ENCODE results near the gene INTS12.
A peak's percentile ranks its signal among the peaks of the same experiment; 100 is the strongest.
"Not testable (repeated sequence)": the region's sequence is repeated elsewhere in the genome, so short reads cannot be mapped to it uniquely, and the experiment has no call there.

Gene INTS12, protein sequence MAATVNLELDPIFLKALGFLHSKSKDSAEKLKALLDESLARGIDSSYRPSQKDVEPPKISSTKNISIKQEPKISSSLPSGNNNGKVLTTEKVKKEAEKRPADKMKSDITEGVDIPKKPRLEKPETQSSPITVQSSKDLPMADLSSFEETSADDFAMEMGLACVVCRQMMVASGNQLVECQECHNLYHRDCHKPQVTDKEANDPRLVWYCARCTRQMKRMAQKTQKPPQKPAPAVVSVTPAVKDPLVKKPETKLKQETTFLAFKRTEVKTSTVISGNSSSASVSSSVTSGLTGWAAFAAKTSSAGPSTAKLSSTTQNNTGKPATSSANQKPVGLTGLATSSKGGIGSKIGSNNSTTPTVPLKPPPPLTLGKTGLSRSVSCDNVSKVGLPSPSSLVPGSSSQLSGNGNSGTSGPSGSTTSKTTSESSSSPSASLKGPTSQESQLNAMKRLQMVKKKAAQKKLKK

DNA sequence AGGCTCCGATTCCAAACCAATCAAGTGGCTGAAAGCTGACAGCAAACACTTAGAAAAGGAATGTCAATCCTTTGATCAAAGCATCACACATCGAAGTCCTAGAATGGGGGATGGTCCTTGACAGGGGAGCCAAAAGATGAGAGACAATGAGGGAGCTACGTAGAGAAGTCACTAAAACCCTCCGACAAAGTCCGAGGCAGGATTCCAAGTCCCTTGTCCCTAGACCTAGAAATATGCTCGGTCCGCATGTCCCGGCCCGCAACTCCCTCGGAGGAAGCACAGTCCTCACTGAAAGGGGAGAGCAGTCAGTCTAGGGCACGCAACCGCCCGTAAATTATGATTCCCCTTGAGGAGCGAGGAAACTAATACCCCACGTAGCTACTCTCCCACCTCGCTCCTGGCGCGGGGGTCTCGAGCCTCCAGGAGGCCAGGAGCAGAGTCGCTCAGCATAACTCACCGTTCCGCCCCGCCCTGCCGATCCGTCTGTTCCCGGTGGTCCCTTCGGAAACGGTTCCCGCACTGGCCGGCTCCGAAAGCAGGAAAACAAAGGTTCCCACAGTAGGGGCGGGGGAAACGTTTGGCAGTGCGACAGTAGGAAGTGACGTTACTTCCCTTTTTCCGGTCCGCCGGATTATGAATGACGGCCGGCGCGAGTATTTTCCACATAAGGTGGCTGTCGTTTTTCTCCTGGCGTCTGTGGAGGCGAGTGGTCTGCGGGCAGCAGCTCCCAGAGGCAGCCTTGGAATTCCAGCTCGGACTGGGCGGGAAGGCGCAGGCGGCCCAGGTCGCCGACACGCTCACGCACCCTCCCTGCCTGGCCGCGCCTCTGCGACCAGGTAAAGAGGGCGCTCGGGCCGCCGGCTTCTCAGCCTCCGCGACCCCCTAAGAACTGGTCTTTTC is at the start of gene INTS12, which contains the start of gene GSTCD:
TSS of gene INTS12 (minus strand) at position 509 of the 900 bp plus-strand sequence. CDS start 8,684 bp downstream, outside the sequence.
TSS of gene GSTCD (plus strand) at position 604 of the 900 bp plus-strand sequence. CDS start 8,830 bp downstream, outside the sequence.
- DNase-seq (ENCODE audit: low spot score): peak; percentile 94

GRCh38 chr4:105755375-105755774 is 46.9 kb upstream of the INTS12 start:
- no peak for DNase-seq (ENCODE audit: low spot score)

GRCh38 chr4:105753361-105753760 is 44.9 kb upstream of the INTS12 start:
- no peak for DNase-seq (ENCODE audit: low spot score)

GRCh38 chr4:105751718-105752299 is 43.3 kb upstream of the INTS12 start:
- no peak for DNase-seq (ENCODE audit: low spot score)

GRCh38 chr4:105748222-105748621 is 39.7 kb upstream of the INTS12 start:
- DNase-seq (ENCODE audit: low spot score): no peak

GRCh38 chr4:105741548-105741947 is 33.1 kb upstream of the INTS12 start:
- no peak for DNase-seq (ENCODE audit: low spot score)

DNA sequence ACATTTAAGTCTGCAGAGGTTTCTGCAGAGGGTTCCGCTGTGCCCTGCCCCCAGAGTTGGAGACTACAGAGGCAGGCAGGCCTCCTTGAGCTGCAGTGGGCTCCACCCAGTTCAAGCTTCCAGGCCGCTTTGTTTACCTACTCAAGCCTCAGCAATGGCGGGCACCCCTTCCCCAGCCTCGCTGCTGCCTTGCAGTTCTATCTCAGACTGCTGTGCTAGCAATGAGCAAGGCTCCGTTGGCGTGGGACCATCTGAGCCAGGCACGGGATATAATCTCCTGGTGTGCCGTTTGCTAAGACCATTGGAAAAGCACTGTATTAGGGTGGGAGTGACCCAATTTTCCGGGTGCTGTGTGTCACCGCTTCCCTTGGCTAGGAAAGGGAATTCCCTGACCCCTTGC is 26.7 kb upstream of the INTS12 start:
- DNase-seq (ENCODE audit: low spot score): not testable (repeated sequence)

GRCh38 chr4:105729895-105730294 is 21.4 kb upstream of the INTS12 start:
- DNase-seq (ENCODE audit: low spot score): not testable (repeated sequence)

DNA sequence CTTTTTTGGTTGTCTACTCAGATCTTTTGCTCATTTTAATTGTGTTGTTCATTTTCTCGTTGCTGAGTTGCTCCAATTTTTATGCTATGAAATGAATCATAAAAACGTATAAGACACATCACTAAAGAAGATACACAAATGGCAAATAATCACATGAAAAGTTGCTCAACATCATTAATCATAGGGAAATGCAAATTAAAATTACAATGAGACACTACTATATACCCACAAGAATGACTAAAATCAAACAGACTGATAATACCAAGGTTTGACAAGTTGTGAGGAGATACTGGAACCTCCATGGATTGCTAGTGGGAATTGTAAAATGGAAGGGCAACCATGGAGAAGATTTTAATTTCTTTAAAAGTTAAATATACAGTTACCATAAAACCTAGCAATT is 17.1 kb upstream of the INTS12 start:
- no peak for DNase-seq (ENCODE audit: low spot score)

DNA sequence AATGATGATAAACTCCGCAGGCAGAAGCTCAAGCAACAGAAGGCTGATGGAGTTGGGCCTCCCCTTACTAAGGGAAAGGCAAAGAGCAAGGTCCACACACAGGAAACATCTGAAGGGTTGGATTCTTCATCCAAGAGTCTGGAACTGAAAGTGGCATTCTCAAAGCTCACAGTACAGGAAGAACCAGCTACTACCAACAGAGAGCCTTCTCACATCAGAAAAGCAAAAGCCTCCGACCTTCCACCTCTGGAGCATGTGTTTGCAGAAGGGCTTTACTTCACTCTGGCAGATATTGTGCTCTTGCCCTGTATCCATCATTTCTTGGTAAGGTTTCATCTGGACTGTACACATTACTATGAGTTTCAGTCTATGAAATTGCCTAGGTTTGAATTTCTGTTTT is 10.7 kb upstream of the INTS12 start:
- no peak for DNase-seq (ENCODE audit: low spot score)

DNA sequence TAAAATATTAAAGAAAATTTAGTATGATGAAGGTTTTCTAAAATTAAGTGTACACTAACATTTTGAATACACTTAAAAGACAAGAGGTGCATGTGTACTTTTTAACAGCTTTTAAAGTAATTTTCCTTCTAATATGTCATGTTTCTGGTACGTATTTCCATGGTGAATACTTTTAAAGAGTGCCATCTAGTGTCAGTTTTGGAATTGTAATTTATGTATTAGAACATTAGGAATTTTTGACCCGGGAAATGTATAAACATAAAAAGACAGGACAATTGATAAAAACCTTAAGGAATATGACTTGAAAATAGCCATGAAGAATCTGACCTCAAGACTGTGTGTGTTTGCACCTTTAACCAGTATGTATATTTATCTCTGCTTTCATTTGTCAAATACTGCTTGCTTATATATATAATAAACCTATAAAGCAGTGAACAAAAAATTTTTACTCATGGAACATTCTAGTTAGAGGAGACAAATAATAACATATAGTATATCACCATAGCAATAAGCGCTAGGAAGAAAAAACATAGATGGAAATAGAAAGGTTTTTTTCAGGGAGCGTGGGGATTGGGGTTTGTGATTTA is 7.3 kb upstream of the INTS12 start:
- peak; percentile 47 for DNase-seq (ENCODE audit: low spot score)

DNA sequence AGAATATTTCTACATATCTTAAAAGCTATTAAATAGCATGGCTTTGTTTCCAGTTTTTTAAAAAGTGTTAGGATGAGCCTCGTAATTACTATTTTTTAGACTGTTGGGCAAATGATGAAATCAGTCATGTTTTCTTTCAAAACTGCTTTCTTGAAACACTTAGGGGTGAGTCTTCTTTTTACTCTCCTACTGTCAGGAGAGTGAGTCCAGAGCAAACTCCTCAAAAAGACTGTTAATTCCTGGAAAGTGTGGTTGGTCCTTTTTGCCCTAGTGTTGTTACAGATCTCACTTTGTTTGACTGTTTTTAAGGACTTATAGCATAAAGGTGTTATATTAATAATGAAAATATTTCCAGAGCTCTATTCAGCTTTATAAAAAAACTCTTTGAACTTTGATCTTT is 6.4 kb upstream of the INTS12 start:
- DNase-seq (ENCODE audit: low spot score): no peak

GRCh38 chr4:105714071-105714521 is 5.6 kb upstream of the INTS12 start:
- no peak for DNase-seq (ENCODE audit: low spot score)

GRCh38 chr4:105712766-105713165 is 4.3 kb upstream of the INTS12 start:
- DNase-seq (ENCODE audit: low spot score): no peak

GRCh38 chr4:105710678-105711077 is 2.2 kb upstream of the INTS12 start:
- DNase-seq (ENCODE audit: low spot score): no peak

DNA sequence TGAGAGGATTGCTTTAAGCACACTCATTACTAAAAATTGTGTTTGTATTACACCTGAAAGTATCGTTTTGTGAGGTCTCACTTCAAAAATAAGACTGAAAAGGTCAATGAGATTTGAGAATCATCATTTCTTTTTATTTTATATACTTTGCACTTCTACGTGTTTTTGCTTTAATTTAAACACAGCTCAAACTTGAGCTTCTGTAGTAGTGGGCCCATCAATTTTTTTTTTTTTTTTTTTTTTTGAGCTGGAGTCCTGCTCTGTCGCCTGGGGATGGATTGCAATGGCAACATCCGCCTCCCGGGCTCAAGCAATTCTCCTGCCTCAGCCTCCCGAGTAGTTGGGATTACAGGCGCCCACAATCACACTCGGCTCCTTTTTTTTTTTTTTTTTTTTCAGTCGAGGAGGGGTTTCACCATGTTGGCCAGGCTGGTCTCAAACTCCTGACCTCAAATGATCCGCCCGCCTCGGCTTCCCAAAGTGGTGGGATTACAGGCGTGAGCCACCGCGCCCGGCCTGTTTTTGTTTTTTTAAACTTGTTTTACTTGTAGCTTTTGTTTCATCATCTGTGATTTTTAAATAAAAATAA is 1.6 kb upstream of the INTS12 start:
- no peak for DNase-seq (ENCODE audit: low spot score)

GRCh38 chr4:105709081-105709450 is 577 bp upstream of the INTS12 start:
- DNase-seq (ENCODE audit: low spot score): no peak

GRCh38 chr4:105707782-105708180 is 708 bp downstream of the INTS12 start:
- DNase-seq (ENCODE audit: low spot score): no peak

DNA sequence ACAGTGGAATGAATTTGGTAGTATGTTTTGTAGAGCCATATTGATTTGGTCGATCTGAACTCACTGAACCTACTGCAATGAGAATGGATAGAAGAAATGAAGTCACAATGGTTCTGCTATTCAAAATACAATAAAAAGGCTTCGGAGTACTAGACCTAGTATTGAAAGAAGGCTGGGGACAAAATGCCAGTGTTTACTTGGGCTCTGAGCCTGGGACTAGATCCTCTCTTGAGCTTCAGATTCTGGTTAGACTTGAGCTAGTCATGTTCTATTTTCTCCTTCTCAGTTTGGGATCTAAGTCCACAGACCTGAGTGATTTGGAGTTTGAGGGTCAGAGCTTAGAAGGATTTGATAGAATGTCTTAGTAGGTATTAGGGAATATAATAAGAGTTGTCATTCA is 9.9 kb downstream of the INTS12 start:
- no peak for DNase-seq (ENCODE audit: low spot score)

DNA sequence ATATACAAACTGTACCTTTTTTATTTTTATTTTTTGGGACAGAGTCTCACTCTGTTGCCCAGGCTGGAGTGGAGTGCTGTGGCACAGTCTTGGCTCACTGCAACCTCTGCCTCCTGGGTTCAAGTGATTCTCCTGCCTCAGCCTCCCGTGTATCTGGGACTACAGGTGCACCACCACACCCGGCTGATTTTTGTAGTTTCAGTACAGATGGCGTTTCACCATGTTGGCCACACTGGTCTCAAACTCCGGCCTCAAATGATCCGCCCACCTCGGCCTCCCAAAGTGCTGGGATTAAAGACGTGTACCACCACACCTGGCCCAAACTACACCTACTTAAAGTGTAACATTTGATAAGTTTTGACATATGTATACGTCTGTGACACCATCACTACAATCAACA is 12.7 kb downstream of the INTS12 start:
- not testable (repeated sequence) for DNase-seq (ENCODE audit: low spot score)

DNA sequence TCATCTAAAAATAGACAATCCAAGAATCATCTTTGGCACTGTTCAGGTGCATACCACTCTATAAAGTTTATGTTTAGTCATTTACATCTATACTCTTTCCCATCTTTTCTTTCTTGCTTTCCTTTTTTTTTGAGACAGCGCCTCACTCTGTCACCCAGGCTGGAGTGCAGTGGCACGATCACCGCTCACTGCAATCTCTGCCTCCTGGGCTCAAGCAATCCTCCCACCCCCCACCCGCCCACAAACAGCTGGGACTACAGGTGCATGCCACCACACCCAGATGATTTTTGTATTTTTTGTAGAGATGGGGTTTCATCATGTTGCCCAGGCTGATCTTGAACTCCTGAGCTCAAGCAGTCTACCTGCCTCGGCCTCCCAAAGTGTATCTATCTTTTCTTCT is 13.7 kb downstream of the INTS12 start:
- DNase-seq (ENCODE audit: low spot score): not testable (repeated sequence)

GRCh38 chr4:105686571-105686970 is 21.9 kb downstream of the INTS12 start:
- no peak for DNase-seq (ENCODE audit: low spot score)
